Ovary (tissue), 9 donors: ENCODE data around the gene IRF2BP1. TPM values are rescaled to one million over a fixed set of nuclear protein-coding genes. Genes with fewer than 3 reads are reported as not detected.

Experiments used
- DNase-seq, 5 donors: peaks; one replicate each; pipeline ENCODE4 v3.0.0-alpha.2; 2019 to 2020
- H3K27ac ChIP-seq, 2 donors: fragments of 200-600 bp; one replicate each; pipeline versions ENCODE4 v1.5.1 to v1.8.0; 2019 to 2022
- H3K27me3 ChIP-seq: fragments of 200-600 bp; one replicate; pipeline ENCODE4 v1.8.0; 2022
- H3K36me3 ChIP-seq: fragments of 200-600 bp; sonication (generic); one replicate; pipeline ENCODE4 v1.5.1; 2019
- H3K4me1 ChIP-seq: one replicate; pipeline ENCODE4 v1.8.1; 2013; ENCODE audit warnings: mild to moderate bottlenecking, moderate library complexity; ENCODE audit not compliant: insufficient read depth
- H3K4me3 ChIP-seq: fragments of 200-600 bp; sonication (generic); one replicate; pipeline ENCODE4 v1.5.1; 2017
- H3K9me3 ChIP-seq, 2 donors: fragments of 200-600 bp in 1 of 2; sonication (generic) in 1 of 2; one replicate each; pipeline versions ENCODE4 v1.5.1 to v1.8.1; 2013 to 2019; ENCODE audit warnings: mild to moderate bottlenecking in 1 of 2, moderate library complexity in 1 of 2
- CTCF ChIP-seq, 3 donors: fragments of 450-650 bp in 2 of 3; fragments of 200-600 bp in 1 of 3; IDR thresholded peaks; one replicate each; pipeline versions ENCODE4 v1.5.1 to v1.8.0; 2016 to 2022; ENCODE audit warnings: antibody characterized with exemption in 3 of 3, mild to moderate bottlenecking in 1 of 3
- EP300 ChIP-seq: sonication (generic); formaldehyde crosslinking; IDR thresholded peaks from one replicate; pipeline ENCODE4 v1.6.1; 2017; ENCODE audit warnings: antibody characterized with exemption
- POLR2A ChIP-seq: fragments of 450-650 bp; IDR thresholded peaks from one replicate; pipeline ENCODE4 v1.6.1; 2017; ENCODE audit warnings: antibody characterized with exemption, mild to moderate bottlenecking, moderate library complexity
- WGBS, 3 donors: extraction: QIAGEN DNeasy Blood & Tissue Kit in 1 of 3; methylation state at CpG; one replicate each; pipeline versions ENCODE4 v1.1.5 to v1.1.7; 2013 to 2017; 5-methylcytosine and 5-hydroxymethylcytosine counted together
- intact Hi-C, 4 donors: fragments of 100-400 bp; cut with DNase I; formaldehyde crosslinking; loops; one replicate each; pipeline versions ENCODE4 v1.11.0 to v1.15.1; 2022 to 2023
- polyA plus RNA-seq, 2 donors: library from polyadenylated mRNA; stranded (reverse); fragments of 200-250 nt in 1 of 2; fragments of 350-450 nt in 1 of 2; fragmentation: Illumina TruSeq in 1 of 2; extraction: RNeasy Lipid Tissue Mini Kit (QIAGEN cat#74804) in 1 of 2; gene quantifications; one replicate each; pipeline ENCODE4 v1.2.3, GENCODE V29; 2013 to 2014
- total RNA-seq, 7 donors: library from RNA; depleted of rRNA in 2 of 7; stranded (reverse); fragments of >200 nt in 2 of 7; fragmentation: NEBNext Ultra II Directional in 3 of 7; extraction: Animal tissue kit (Norgen Biotek cat#: 25700) in 3 of 7; gene quantifications; one replicate each; pipeline versions ENCODE4 v1.1.0 to v1.2.4, GENCODE V29; 2016 to 2023
- donor health status: DM: no; HTN: no; CAD: no; lungs with moderate emphysema.
- donor health status: DM: no; HTN: no; CAD: no.
- donor health status: Bipolar disorder and iron deficiency.
- donor health status: DM: yes; HTN: yes; CAD: no.
- donor health status: DM: no; HTN: no; CAD: no.
- donor health status: DM: yes; HTN: yes; CAD: no.

Gene IRF2BP1
- total and polyA plus RNA-seq, 9 donors: 2.7 to 59.4 (median 37.3) TPM

DNA sequence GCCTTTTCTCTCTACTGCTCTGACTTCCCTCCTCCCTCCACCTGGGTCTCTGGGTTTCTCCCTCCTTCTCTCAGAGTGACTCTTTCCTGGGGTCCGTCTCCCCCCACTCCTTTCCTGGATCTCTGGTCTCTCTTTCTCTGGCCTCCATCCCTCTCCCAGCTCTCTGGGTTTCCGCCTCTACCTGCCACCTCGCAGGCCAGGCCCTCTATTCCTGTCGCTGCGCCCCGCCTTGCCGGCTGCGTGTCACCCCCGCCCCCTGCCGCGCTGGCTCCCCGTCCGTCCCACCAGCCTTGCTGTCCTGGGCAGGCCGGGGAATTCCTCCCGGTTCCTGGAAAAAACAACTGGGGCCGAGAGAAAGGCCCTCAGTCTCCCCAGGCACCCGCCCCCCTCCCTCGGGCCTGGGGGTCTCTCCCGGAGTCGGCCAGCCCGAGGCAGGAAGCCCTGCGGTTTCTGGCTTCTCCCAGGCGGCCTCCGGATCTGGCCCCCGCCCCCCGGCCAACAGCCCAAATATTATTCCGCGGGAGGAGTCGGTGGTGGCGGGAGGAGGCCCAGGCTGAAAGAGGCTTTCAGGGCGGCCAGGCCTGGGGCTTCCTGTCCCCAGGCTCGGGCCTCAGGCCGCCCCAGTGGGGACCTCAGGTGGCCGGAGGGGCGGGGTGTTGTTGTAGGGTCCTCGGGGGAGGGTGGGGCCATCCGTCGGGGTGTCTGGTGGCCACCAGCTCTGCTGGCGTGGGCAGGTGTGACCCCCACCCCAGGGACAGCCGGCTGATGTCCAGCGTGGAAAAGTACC, 9.3 kb downstream of the IRF2BP1 start:
- Histone ChIP-seq H3K27ac (no peak overlapping the region), H3K27me3 (no peaks in the 10 kb centered on the region), H3K9me3 (no peaks in the 10 kb centered on the region), H3K4me1 (no peaks in the 10 kb centered on the region), H3K36me3 (no peaks in the 10 kb centered on the region), H3K4me3 (no peak overlapping the region)
- peak in 1 of 5 donors; percentile 49 for DNase-seq
- 7 to 9% (median 7%) methylated on average over 40 to 41 of the region's 41 CpGs for WGBS, 3 donors
- intact Hi-C loops: no loop called here
- TF ChIP-seq EP300: no peak
- no peak for TF ChIP-seq CTCF (IDR thresholded peaks at IDR 0.05)
- no peak for TF ChIP-seq POLR2A

- 44 to 53% (median 52%) methylated on average over 4 of the region's 4 CpGs for WGBS, 3 donors
- Histone ChIP-seq H3K27me3 (no peaks in the 10 kb centered on the region), H3K4me1 (no peaks in the 10 kb centered on the region), H3K9me3 (no peaks in the 10 kb centered on the region), H3K4me3 (no peak overlapping the region), H3K36me3 (no peaks in the 10 kb centered on the region), H3K27ac (no peak overlapping the region)
- TF ChIP-seq POLR2A (no peak), EP300 (no peak), CTCF (IDR thresholded peaks at IDR 0.05) (no peak)
- DNase-seq: no peak
- intact Hi-C loops: no loop called here
Observed at GRCh38 chr19:45876161-45876410, 9.9 kb downstream of the IRF2BP1 start.

DNA sequence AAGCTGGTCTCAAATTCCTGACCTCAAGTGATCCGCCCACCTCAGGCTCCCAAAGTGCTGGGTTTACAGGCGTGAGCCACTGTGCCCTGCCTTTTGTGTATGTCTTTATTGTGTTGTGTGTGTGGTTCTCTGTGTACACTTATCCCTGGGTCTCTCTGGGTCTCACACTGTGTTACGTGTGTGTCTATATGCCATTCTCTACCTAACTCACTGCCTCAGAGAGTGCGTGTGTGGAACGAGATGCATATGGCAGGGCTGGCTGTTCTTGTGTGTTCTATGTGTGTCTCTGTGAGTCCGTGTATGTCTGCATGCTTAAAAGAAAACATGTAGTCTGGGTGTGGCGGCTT, 11.3 kb downstream of the IRF2BP1 start:
- no peaks in the 10 kb centered on the region for H3K36me3 ChIP-seq
- H3K4me3 ChIP-seq: no peak overlapping the region
- no peaks in the 10 kb centered on the region for H3K9me3 ChIP-seq
- H3K27ac ChIP-seq: no peak overlapping the region
- no peaks in the 10 kb centered on the region for H3K4me1 ChIP-seq
- 84 to 88% (median 87%) methylated on average over 7 of the region's 7 CpGs for WGBS, 3 donors
- H3K27me3 ChIP-seq: no peaks in the 10 kb centered on the region
- TF ChIP-seq EP300: no peak
- TF ChIP-seq POLR2A: no peak
- no peak for TF ChIP-seq CTCF (IDR thresholded peaks at IDR 0.05)
- DNase-seq: no peak
- intact Hi-C loops: loop anchor here in 1 of 4 donors (5.0 kb wide), 1 partner anchor 152 kb away; no protein-coding TSS in a partner anchor

DNA sequence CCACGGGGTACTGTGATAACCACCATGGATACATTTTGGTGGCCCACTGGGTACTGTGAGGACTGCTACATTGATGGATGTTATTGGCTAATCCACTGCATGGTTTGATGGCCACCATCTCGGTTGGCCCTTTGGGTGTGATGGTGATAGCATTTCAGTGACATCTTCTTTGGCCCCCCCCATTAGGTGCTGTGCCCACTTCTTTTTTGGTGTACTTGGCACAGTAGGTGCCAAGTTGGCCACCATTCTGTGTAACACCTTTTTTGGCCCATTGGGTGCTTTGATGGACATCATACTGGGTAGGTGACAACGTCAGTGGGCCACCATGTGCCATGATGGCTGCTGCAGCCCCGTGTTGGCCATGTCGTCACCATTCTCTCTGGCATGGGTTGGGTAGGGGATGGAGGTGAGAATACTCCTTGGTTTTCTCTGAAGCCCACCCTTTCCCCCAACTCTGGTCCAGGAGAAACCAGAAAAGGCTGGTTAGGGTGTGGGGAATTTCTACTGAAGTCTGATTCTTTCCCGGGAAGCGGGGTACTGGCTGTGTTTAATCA, 12.6 kb downstream of the IRF2BP1 start:
- intact Hi-C loops: loop anchor here in 1 of 4 donors (5.0 kb wide), 1 partner anchor 151 kb away; no protein-coding TSS in a partner anchor
- H3K36me3 ChIP-seq: no peaks in the 10 kb centered on the region
- H3K9me3 ChIP-seq: no peaks in the 10 kb centered on the region
- H3K27me3 ChIP-seq: no peaks in the 10 kb centered on the region
- no peak overlapping the region for H3K27ac ChIP-seq
- TF ChIP-seq POLR2A: no peak
- H3K4me1 ChIP-seq: no peaks in the 10 kb centered on the region
- no peak for DNase-seq
- H3K4me3 ChIP-seq: no peak overlapping the region
- 77 to 82% (median 80%) methylated on average over 7 of the region's 7 CpGs for WGBS, 3 donors
